Caco-2 (cell line): ENCODE measurements around the gene COLEC12. TPM values are rescaled to one million over a fixed set of nuclear protein-coding genes. Genes with fewer than 3 reads are reported as not detected.

Experiments used
- BruUV-seq: library from RNA; stranded (reverse); fragments of 400-500 nt; replicated peaks from 2 replicates; lab custom pipeline; 2021; lab: Mats Ljungman, UMichigan
- CTCF ChIA-PET: fragments of 300-600 bp; sonication (Branson Sonifier 250); formaldehyde crosslinking; loops from one replicate; lab custom pipeline; 2022; ENCODE audit warnings: antibody characterized with exemption; lab: Charles Lee
- POLR2A ChIA-PET: fragments of 300-600 bp; sonication (Branson Sonifier 250); formaldehyde crosslinking; loops from one replicate; lab custom pipeline; 2022; ENCODE audit warnings: antibody characterized with exemption; lab: Charles Lee
- DNase-seq, 2 experiments: peaks; one replicate each; pipeline versions ENCODE4 v3.0.0 to v3.0.0-alpha.2; 2020 to 2022
- H3K27me3 ChIP-seq: replicated peaks from 2 replicates; pipeline ENCODE4 v1.6.0; 2011; ENCODE audit warnings: low read length; ENCODE audit not compliant: control insufficient read depth, insufficient read depth
- H3K36me3 ChIP-seq: 2 replicates; pipeline ENCODE4 v1.5.1; 2011; ENCODE audit warnings: low read length; ENCODE audit not compliant: control insufficient read depth, insufficient read depth
- H3K4me1 ChIP-seq: fragments of 250-450 bp; sonication (Bioruptor Pico); 2 replicates; pipeline ENCODE4 v1.5.1; 2020; ENCODE audit warnings: mild to moderate bottlenecking
- H3K4me3 ChIP-seq: 2 replicates; pipeline ENCODE4 v1.5.1; 2011; ENCODE audit warnings: low read depth, mild to moderate bottlenecking, control low read depth, low read length
- H3K9me3 ChIP-seq: fragments of 250-450 bp; sonication (Bioruptor Pico); 2 replicates; pipeline ENCODE4 v1.5.1; 2020; ENCODE audit warnings: mild to moderate bottlenecking, moderate library complexity
- H3K27ac Mint-ChIP-seq: one replicate; pipeline ENCODE4 v1.8.0; 2022; ENCODE audit warnings: mixed read lengths; ENCODE audit not compliant: unreplicated experiment
- H3K27me3 Mint-ChIP-seq: one replicate; pipeline ENCODE4 v1.8.0; 2022; ENCODE audit warnings: mixed read lengths; ENCODE audit not compliant: insufficient read depth, unreplicated experiment
- H3K36me3 Mint-ChIP-seq: one replicate; pipeline ENCODE4 v1.8.0; 2022; ENCODE audit warnings: mild to moderate bottlenecking, mixed read lengths; ENCODE audit not compliant: insufficient read depth, unreplicated experiment
- H3K4me1 Mint-ChIP-seq: one replicate; pipeline ENCODE4 v1.8.0; 2022; ENCODE audit warnings: low read depth, mixed read lengths; ENCODE audit not compliant: unreplicated experiment
- H3K4me3 Mint-ChIP-seq: one replicate; pipeline ENCODE4 v1.8.0; 2022; ENCODE audit warnings: mild to moderate bottlenecking, moderate library complexity, mixed read lengths; ENCODE audit not compliant: unreplicated experiment
- H3K9me3 Mint-ChIP-seq: one replicate; pipeline ENCODE4 v1.8.0; 2022; ENCODE audit warnings: mixed read lengths; ENCODE audit not compliant: unreplicated experiment
- intact Hi-C: fragments of 100-400 bp; cut with micrococcal nuclease; formaldehyde crosslinking; loops from one replicate; pipeline ENCODE4 v1.10.0; 2022; ENCODE audit not compliant: unreplicated experiment
- total RNA-seq: library from RNA; stranded (reverse); gene quantifications from 2 replicates; pipeline ENCODE4 v1.2.3, GENCODE V29; 2022
- TF ChIP-seq, protein P1 (sequence below), 2 experiments: fragments of 200-600 bp in 1 of 2; IDR thresholded peaks; 1 replicate in 1 of 2; 2 replicates in 1 of 2; pipeline versions ENCODE4 v1.5.1 to v1.8.0; 2011 to 2022; ENCODE audit warnings: antibody characterized with exemption in 1 of 2, control low read depth in 1 of 2, inconsistent platforms in 1 of 2, low read depth in 1 of 2, low read length in 1 of 2, mild to moderate bottlenecking in 1 of 2, moderate library complexity in 1 of 2; ENCODE audit not compliant: insufficient read depth in 1 of 2, severe bottlenecking in 1 of 2, unreplicated experiment in 1 of 2

The COLEC12 gene
- total RNA-seq, 1 experiment from 2014 or later: 0.09 TPM

- BruUV-seq: no TSS peak
- Histone ChIP-seq H3K36me3 (no peaks in the 10 kb centered on the region), H3K4me3 (no peak overlapping the region), H3K9me3 (0 out of 2 replicates have a peak, but pooled peaks cover 7% of the 10 kb centered on the region), H3K27me3 (no peaks in the 10 kb centered on the region), H3K4me1 (no peaks in the 10 kb centered on the region)
- no peaks in the 10 kb centered on the region for H3K4me1 Mint-ChIP-seq
- TF ChIP-seq, protein P1, sequence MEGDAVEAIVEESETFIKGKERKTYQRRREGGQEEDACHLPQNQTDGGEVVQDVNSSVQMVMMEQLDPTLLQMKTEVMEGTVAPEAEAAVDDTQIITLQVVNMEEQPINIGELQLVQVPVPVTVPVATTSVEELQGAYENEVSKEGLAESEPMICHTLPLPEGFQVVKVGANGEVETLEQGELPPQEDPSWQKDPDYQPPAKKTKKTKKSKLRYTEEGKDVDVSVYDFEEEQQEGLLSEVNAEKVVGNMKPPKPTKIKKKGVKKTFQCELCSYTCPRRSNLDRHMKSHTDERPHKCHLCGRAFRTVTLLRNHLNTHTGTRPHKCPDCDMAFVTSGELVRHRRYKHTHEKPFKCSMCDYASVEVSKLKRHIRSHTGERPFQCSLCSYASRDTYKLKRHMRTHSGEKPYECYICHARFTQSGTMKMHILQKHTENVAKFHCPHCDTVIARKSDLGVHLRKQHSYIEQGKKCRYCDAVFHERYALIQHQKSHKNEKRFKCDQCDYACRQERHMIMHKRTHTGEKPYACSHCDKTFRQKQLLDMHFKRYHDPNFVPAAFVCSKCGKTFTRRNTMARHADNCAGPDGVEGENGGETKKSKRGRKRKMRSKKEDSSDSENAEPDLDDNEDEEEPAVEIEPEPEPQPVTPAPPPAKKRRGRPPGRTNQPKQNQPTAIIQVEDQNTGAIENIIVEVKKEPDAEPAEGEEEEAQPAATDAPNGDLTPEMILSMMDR (IDR thresholded peaks at IDR 0.05; ENCODE audit: insufficient read depth in 1 of 2, low read depth in 1 of 2, low read length in 1 of 2, severe bottlenecking in 1 of 2, unreplicated experiment in 1 of 2): no peak
- no peak overlapping the region for H3K27ac Mint-ChIP-seq
- no peak for DNase-seq
- H3K4me3 Mint-ChIP-seq: no peak overlapping the region
- H3K36me3 Mint-ChIP-seq: no peaks in the 10 kb centered on the region
- POLR2A ChIA-PET: no interaction called here
- CTCF ChIA-PET: no interaction called here
- intact Hi-C loops: no loop called here
- H3K9me3 Mint-ChIP-seq: no peaks in the 10 kb centered on the region
- H3K27me3 Mint-ChIP-seq: no peaks in the 10 kb centered on the region
These were observed 37.1 kb downstream of the COLEC12 start for GRCh38 chr18:463403-463802.

- Mint-ChIP-seq H3K4me3 (no peak overlapping the region), H3K27ac (no peak overlapping the region), H3K27me3 (no peaks in the 10 kb centered on the region), H3K9me3 (no peaks in the 10 kb centered on the region), H3K4me1 (no peaks in the 10 kb centered on the region), H3K36me3 (no peaks in the 10 kb centered on the region)
- intact Hi-C loops: no loop called here
- no TSS peak for BruUV-seq
- H3K4me3 ChIP-seq: no peak overlapping the region
- no peaks in the 10 kb centered on the region for H3K36me3 ChIP-seq
- TF ChIP-seq, protein P1 (IDR thresholded peaks at IDR 0.05; ENCODE audit: insufficient read depth in 1 of 2, low read depth in 1 of 2, low read length in 1 of 2, severe bottlenecking in 1 of 2, unreplicated experiment in 1 of 2): no peak
- H3K4me1 ChIP-seq: no peaks in the 10 kb centered on the region
- POLR2A ChIA-PET: no interaction called here
- H3K27me3 ChIP-seq: no peaks in the 10 kb centered on the region
- DNase-seq: no peak
- 0 out of 2 replicates have a peak, but pooled peaks cover 7% of the 10 kb centered on the region for H3K9me3 ChIP-seq
- CTCF ChIA-PET: no interaction called here
These were observed 38.7 kb downstream of the COLEC12 start for GRCh38 chr18:461762-462161.

DNA sequence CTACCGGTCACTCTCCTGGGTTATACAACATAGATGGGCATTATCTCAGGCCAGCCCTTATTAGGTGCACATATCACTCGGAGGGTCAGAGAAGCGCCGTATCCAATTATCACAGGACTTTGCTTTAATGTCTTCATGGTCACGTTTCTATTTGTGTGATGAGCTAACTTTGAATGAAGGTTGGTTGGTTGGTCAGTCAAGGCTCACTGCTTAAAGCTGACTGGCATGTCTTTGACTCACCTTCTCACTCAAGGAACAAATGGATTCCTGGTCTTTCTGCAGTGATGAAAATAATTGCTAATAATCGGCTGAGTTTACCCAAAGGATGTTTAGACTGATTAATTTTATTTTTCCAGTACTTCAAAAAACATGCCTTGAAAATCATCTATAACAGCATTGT, 39.7 kb downstream of the COLEC12 start:
- Mint-ChIP-seq H3K9me3 (no peaks in the 10 kb centered on the region), H3K4me1 (no peaks in the 10 kb centered on the region), H3K27ac (no peak overlapping the region), H3K36me3 (no peaks in the 10 kb centered on the region), H3K4me3 (no peak overlapping the region), H3K27me3 (no peaks in the 10 kb centered on the region)
- ChIA-PET POLR2A (no interaction called here), CTCF (no interaction called here)
- DNase-seq: no peak
- Histone ChIP-seq H3K36me3 (no peaks in the 10 kb centered on the region), H3K4me3 (no peak overlapping the region), H3K4me1 (no peaks in the 10 kb centered on the region), H3K9me3 (0 out of 2 replicates have a peak, but pooled peaks cover 7% of the 10 kb centered on the region), H3K27me3 (no peaks in the 10 kb centered on the region)
- intact Hi-C loops: no loop called here
- TF ChIP-seq, protein P1 (IDR thresholded peaks at IDR 0.05; ENCODE audit: insufficient read depth in 1 of 2, low read depth in 1 of 2, low read length in 1 of 2, severe bottlenecking in 1 of 2, unreplicated experiment in 1 of 2): no peak
- no TSS peak for BruUV-seq
